GM19023 (cell line): ENCODE data around the gene MIOX.

ENCODE experiments used
- ATAC-seq: cut with Tn5 transposase; IDR thresholded peaks from one replicate; pipeline ENCODE4 v1.9.1; 2021; ENCODE audit warnings: mild to moderate bottlenecking, moderate library complexity; ENCODE audit not compliant: unreplicated experiment

Gene MIOX

GRCh38 chr22:50488886-50489285 lies 2.2 kb downstream of the MIOX start:
- ATAC-seq: no peak

- ATAC-seq: no peak
These were observed 2.9 kb downstream of the MIOX start for GRCh38 chr22:50489363-50490243.

GRCh38 chr22:50490531-50491308 lies 4.1 kb downstream of the MIOX start:
- no peak for ATAC-seq

GRCh38 chr22:50497093-50497492 lies 10.4 kb downstream of the MIOX start:
- ATAC-seq: no peak

- no peak for ATAC-seq
These were observed 11.7 kb downstream of the MIOX start for GRCh38 chr22:50498322-50498890.

- ATAC-seq: no peak
These were observed 13.8 kb downstream of the MIOX start for GRCh38 chr22:50500452-50500851.

- no peak for ATAC-seq
These were observed 15.4 kb downstream of the MIOX start for GRCh38 chr22:50502096-50502495.

- ATAC-seq: no peak
These were observed 16.2 kb downstream of the MIOX start for GRCh38 chr22:50502628-50503474.

GRCh38 chr22:50503475-50504145 lies 17.0 kb downstream of the MIOX start:
- no peak for ATAC-seq

- no peak for ATAC-seq
These were observed 17.9 kb downstream of the MIOX start for GRCh38 chr22:50504369-50505211.

GRCh38 chr22:50505276-50505775 lies 18.7 kb downstream of the MIOX start:
- no peak for ATAC-seq

GRCh38 chr22:50505776-50506610 lies 19.3 kb downstream of the MIOX start:
- no peak for ATAC-seq

- no peak for ATAC-seq
These were observed 20.2 kb downstream of the MIOX start for GRCh38 chr22:50506611-50507420.

- peak; percentile 59 for ATAC-seq
These were observed 20.8 kb downstream of the MIOX start, which contains the start of gene LMF2 for GRCh38 chr22:50507421-50507990. Gene LMF2 (minus strand): TSS chr22:50507702. CDS start chr22:50507675, 27 bp downstream.

- peak; percentile 62 for ATAC-seq
These were observed 21.6 kb downstream of the MIOX start, which contains the start of gene NCAPH2 for GRCh38 chr22:50507991-50508884. Gene NCAPH2 (plus strand): TSS chr22:50508224. CDS start chr22:50508338, 114 bp downstream.

- no peak for ATAC-seq
These were observed 22.2 kb downstream of the MIOX start for GRCh38 chr22:50508897-50509296.
